SK-MEL-5 (cell line): ENCODE results near the gene ZFR. TPM values are rescaled to one million over a fixed set of nuclear protein-coding genes. Genes with fewer than 3 reads are reported as not detected.
"Not testable (repeated sequence)": the region's sequence is repeated elsewhere in the genome, so short reads cannot be mapped to it uniquely, and the experiment has no call there.

ENCODE experiments used
- DNase-seq: peaks from one replicate; pipeline ENCODE4 v3.0.0-alpha.2; 2016; ENCODE audit warnings: low read depth, low spot score
- in situ Hi-C: cut with HindIII; loops from 2 replicates; pipeline ENCODE4 v1.10.0; 2016; ENCODE audit warnings: low sequenced_read_pairs, high pct_unique_total_duplicates, low pct_unique_long_range_greater_than_20kb
- total RNA-seq: library from RNA; depleted of rRNA; stranded (reverse); fragments of >200 nt; shearing (Covaris generic); gene quantifications from 2 replicates; pipeline ENCODE4 v1.2.3, GENCODE V29; 2014

ZFR gene
- total RNA-seq, 1 experiment from 2014 or later, result 105 TPM

GRCh38 chr5:32342656-32343055 lies 101.9 kb downstream of the ZFR start:
- in situ Hi-C loops, result no loop called here
- no peak for DNase-seq

- DNase-seq, result no peak
- in situ Hi-C loops, result no loop called here
Measured at GRCh38 chr5:32339878-32340277, 104.7 kb downstream of the ZFR start.

DNA sequence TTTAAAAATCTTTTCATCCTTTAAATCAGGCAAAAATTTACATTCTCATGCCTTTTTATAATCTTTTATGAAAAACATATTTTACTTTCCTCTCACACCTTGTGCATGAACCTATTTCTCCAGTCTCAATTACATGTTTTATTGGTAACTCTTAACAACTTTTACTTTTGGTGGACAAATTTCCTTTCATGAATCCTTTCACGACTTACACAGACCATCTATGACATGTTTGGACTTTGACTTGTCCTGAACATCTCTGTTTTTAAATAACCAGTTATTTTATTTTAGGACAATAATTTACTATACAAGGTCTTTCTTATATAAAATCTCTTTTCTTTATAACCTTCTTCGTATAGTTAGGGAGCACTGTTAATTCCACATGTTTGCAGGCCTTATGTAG lies 105.3 kb downstream of the ZFR start:
- in situ Hi-C loops, result no loop called here
- peak; percentile 37 for DNase-seq

GRCh38 chr5:32332966-32333365 lies 111.6 kb downstream of the ZFR start:
- in situ Hi-C loops, result no loop called here
- DNase-seq, result no peak

- in situ Hi-C loops, result no loop called here
- DNase-seq, result no peak
Measured at GRCh38 chr5:32332361-32332760, 112.2 kb downstream of the ZFR start.

DNA sequence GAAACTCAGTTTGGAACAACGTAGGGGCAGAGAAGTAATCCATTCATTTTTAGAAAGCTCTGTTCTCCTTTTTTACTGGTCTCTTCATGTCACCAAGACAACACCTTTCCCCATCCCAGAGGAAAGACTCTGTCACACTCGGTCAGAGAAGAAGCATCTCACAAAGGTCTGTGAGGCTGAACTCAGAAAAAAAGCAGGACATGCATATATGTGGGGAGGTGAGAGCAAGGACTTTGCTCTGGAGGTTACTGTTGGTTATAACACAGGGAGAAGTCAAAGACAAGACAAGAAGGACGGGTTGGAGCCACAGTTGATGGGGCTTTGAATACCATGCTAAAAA lies 112.6 kb downstream of the ZFR start:
- DNase-seq, result no peak
- in situ Hi-C loops, result no loop called here

DNA sequence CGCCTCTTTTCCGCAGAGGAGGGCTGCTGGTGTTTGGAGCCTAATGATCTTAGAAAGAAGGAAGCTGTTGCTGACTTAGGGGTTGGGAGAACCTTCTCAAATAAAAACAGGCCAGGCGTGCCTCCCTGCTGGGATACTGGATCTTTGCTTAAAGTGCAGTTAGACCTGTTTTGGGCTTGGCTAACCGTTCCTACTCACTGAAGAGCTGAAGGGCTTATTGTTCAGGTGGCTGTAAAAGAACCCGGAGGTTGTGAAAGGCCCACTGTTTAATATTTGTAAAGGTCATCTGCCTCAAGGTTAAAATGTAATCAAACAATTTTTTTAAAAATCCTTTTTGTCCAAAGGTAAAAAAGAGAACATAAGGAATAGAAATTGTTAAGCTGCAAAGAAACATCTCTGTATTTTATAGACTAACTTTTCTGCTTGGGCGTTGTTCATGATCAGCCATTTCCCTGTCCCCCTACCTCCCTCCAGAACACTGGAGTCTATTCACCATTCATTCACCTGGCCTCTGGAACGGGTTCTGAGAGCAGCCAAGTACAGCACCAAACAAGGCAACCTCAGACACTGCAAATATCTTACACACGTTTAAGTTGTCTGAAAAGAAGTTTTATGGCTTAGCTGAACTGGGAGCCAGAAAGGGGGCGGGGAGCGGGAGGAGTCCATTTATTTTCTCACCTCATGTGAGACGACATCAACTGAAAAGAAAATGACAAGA lies 113.2 kb downstream of the ZFR start:
- in situ Hi-C loops, result no loop called here
- peak; percentile 97 for DNase-seq

- in situ Hi-C loops, result no loop called here
- DNase-seq, result no peak
Measured at GRCh38 chr5:32330126-32330971, 114.2 kb downstream of the ZFR start.

DNA sequence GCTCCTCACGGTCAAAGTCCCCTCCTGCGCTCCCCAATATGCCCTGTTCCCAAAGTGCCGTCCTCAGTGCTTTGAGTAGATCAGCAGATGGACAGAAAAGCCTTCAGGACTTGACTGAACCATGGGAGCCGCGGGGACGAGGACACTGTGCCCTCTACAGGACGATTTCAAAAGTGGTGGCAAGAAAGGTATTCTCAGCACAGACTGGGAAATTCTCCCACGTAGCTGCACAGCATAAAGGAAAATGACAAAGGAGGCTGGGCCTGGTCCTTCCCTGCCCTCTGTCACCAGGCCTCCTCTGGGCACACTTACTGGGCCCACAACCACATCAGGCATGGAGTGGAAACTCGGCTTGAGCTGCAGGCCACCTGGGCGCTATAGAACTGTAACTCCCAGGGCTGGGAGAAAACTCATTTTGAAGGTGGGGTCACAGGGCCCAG lies 115.1 kb downstream of the ZFR start:
- in situ Hi-C loops, result no loop called here
- peak; percentile 91 for DNase-seq

GRCh38 chr5:32326216-32326772 lies 118.2 kb downstream of the ZFR start:
- no peak for DNase-seq
- in situ Hi-C loops, result no loop called here

- in situ Hi-C loops, result no loop called here
- DNase-seq, result no peak
Measured at GRCh38 chr5:32325616-32326015, 118.9 kb downstream of the ZFR start.

- in situ Hi-C loops, result no loop called here
- no peak for DNase-seq
Measured at GRCh38 chr5:32325062-32325461, 119.5 kb downstream of the ZFR start.

- no peak for DNase-seq
- in situ Hi-C loops, result no loop called here
Measured at GRCh38 chr5:32323741-32324140, 120.8 kb downstream of the ZFR start.

GRCh38 chr5:32322882-32323281 lies 121.7 kb downstream of the ZFR start:
- in situ Hi-C loops, result no loop called here
- no peak for DNase-seq

DNA sequence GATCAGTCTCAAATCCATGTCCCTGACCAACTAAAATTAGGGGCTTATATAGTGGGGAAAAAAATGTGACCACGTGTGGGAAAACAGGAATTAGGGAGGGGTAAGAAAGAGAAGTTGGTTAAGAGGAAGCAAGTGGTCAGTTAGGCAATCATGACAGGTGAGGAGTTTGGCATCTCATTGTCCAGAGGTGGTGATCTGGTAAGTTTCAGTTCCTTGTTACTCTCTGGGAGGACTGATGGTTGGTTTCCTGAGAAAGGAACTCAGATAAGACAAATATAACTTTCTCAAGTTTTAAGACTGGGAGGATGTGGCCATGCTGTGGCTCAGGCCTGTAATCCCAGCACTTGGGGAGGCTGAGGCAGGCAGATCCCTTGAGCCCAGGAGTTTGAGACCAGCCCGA lies 122.8 kb downstream of the ZFR start:
- DNase-seq, in situ Hi-C loops: not testable (repeated sequence)

DNA sequence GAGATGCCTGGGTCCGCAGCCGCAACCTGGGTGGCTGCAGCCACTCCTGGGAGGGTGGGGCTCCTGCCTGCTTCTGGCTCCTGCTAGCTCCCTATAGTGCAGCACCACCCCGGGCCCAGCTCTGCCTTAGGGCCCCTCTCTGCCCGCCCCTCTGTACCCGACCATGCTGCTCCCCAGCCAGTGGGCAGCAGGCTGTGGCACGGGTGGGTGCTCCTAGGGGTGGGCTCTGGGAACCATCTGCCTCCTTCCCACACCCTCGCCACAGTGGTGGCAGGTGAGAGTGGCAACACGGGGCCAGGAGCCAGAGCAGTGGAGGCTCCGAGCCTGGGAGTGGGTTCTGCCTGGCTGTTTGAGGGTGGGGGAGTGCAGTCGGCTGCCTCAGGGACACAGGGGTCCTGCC lies 124.0 kb downstream of the ZFR start:
- no peak for DNase-seq
- in situ Hi-C loops, result no loop called here

DNA sequence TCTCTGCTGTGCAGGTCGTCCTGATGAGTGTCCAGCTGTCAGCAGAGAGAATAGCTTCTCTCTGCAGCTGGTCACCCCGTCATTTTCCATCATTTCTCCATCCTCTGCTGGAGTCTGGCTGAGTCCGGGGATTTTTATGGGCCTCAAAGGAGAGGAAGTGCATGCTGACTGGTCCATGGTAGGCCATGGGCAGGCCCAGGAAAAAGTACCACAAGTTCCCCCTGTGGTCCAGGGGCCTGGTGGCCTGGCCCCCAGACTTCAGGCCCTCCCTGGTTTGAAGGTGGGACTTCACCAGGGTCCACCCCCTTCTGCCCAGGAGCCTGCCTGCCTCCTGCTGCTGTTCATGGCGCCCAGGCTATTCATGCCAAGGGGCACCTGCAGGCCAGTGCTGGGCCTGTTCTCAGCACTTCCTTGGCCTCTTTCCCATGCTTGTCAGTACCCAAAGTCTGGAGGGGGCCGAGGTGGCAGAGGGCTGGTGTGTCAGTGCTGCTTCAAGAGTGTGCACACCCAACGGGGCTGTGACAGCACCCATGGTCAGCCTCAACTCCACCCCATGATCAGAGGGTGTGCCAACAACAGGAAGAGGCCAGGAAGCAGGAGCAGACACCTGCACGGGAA lies 124.5 kb downstream of the ZFR start:
- DNase-seq, result no peak
- in situ Hi-C loops, result no loop called here

DNA sequence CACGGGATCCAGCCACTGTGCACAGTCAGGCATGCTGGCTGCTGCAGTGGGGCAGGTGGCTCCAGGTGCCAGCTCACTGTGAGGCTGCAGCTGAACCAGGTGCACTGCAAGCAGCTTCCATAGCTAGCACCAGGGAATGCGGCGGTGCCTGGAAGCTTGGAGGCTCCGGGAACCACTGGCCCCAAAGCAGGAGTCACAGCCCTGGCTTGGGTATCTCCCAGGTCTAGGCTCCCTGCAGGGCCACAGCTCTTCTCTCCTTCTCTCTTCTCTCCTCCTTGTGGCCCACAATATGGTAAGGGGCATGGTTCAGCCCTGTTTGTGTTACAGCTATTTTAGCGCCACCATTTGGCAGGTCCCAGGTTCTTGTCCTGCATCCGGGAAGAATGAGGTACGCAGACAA lies 125.1 kb downstream of the ZFR start:
- peak; percentile 28 for DNase-seq
- in situ Hi-C loops, result no loop called here
